ENCODE measurements around the gene BET1L.
A peak's percentile ranks its signal among the peaks of the same experiment; 100 is the strongest.
"Not testable (repeated sequence)": the region's sequence is repeated elsewhere in the genome, so short reads cannot be mapped to it uniquely, and the experiment has no call there.

BET1L gene

GRCh38 chr11:197741-198235 lies 9.4 kb downstream of the BET1L start:
- ATAC-seq: no peak; the same call in 2 of the 3 replicates
- TF ChIP-seq CREB5 (CRISPR knock-in tag; IDR thresholded peaks at IDR 0.05; ENCODE audit: low read depth): no peak
- no peak for TF ChIP-seq POU6F1 (CRISPR knock-in tag; IDR thresholded peaks at IDR 0.05; ENCODE audit: borderline replicate concordance, low read depth)
- no peak for TF ChIP-seq ZNF70 (CRISPR knock-in tag; IDR thresholded peaks at IDR 0.05)
- TF ChIP-seq ZC3H10 (CRISPR knock-in tag; IDR thresholded peaks at IDR 0.05): no peak
- TF ChIP-seq GLIS3 (CRISPR knock-in tag; IDR thresholded peaks at IDR 0.05): no peak
- no peak for TF ChIP-seq CSDC2 (CRISPR knock-in tag; IDR thresholded peaks at IDR 0.05)
- TF ChIP-seq PPARA (CRISPR knock-in tag; IDR thresholded peaks at IDR 0.05; ENCODE audit: borderline replicate concordance): no peak

GRCh38 chr11:196786-197731 lies 10.1 kb downstream of the BET1L start:
- no peak for TF ChIP-seq CREB5 (CRISPR knock-in tag; IDR thresholded peaks at IDR 0.05; ENCODE audit: low read depth)
- no peak for TF ChIP-seq ZFP3 (CRISPR knock-in tag; IDR thresholded peaks at IDR 0.05)
- no peak for TF ChIP-seq GLIS3 (CRISPR knock-in tag; IDR thresholded peaks at IDR 0.05)
- no peak for TF ChIP-seq ISL1 (CRISPR knock-in tag; IDR thresholded peaks at IDR 0.05)
- TF ChIP-seq ZNF8 (CRISPR knock-in tag; IDR thresholded peaks at IDR 0.05): no peak
- ATAC-seq: no peak; the same call in 2 of the 3 replicates

- not testable (repeated sequence) for ATAC-seq
Measured at GRCh38 chr11:193481-193880, 13.7 kb downstream of the BET1L start.

- ATAC-seq: not testable (repeated sequence)
Measured at GRCh38 chr11:192674-193128, 14.5 kb downstream of the BET1L start, which contains the start of gene SCGB1C1. Gene SCGB1C1 (plus strand): TSS chr11:193078. CDS start chr11:193100, 22 bp downstream.

GRCh38 chr11:191490-192478 lies 15.4 kb downstream of the BET1L start:
- peak; percentile 93 for ATAC-seq

GRCh38 chr11:190546-190945 lies 16.7 kb downstream of the BET1L start:
- ATAC-seq: not testable (repeated sequence)

GRCh38 chr11:189843-190311 lies 17.3 kb downstream of the BET1L start:
- ATAC-seq: peak; percentile 39

GRCh38 chr11:189200-189783 lies 17.9 kb downstream of the BET1L start:
- not testable (repeated sequence) for ATAC-seq

- not testable (repeated sequence) for ATAC-seq
Measured at GRCh38 chr11:180242-180641, 27.0 kb downstream of the BET1L start.

Data from SK-N-SH treated with all-trans-retinoic acid at 6 μM for 48 hours (cell line).